Dedifferentiated amniotic fluid mesenchymal stem cell (primary cell): Measurements from ENCODE around the gene EIF1AD.
A peak's percentile ranks its signal among the peaks of the same experiment; 100 is the strongest.
"Not testable (repeated sequence)": the region's sequence is repeated elsewhere in the genome, so short reads cannot be mapped to it uniquely, and the experiment has no call there.

Experiments
- DNase-seq: peaks from one replicate; pipeline ENCODE4 v3.0.0-alpha.2; 2016; ENCODE audit errors: extremely low spot score

The EIF1AD gene

DNA sequence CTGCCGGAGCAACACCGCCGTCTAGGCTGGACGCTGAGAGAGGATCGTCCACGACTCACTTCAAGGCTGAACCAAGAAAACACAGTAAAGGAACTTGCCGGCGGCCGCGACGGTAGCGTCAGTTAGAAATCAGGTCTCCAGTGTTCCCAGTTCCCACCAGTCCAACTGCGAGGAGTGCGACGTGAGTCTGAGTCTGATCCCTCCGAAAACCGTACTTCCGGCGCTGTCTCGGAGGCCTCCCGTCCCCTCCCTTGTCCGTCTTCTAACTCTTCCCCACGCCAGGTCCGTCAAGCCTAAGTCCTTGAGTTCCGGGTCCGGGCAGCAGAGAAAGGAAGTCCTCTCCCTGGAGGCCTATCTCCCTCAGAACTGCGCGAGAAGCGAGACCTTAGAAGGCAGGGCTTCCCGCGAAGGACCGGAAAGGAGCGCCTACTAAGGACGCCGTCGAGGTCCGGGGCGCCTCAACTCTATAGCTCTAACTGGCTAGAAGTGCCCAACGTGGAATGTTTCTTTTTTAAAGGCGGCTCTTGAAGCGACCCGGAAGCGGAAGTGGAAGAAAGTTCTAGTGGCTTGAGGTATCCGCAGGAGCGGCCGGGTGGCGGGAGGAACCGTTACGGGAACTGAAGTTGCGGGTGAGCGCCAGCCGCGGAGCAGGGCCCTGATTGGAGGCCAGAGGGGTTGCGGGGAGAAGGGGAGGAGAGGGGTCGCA is at the start of gene EIF1AD, which contains the start of gene BANF1:
Gene EIF1AD, minus strand, starts transcription at position 216 of the 706 bp plus-strand sequence. CDS start 1,768 bp downstream, outside the sequence.
Gene BANF1, plus strand, starts transcription at position 562 of the 706 bp plus-strand sequence. CDS start 748 bp downstream, outside the sequence.
- DNase-seq: peak; percentile 97

- no peak for DNase-seq
Observed at GRCh38 chr11:66051371-66051765, 49.4 kb upstream of the EIF1AD start.

DNA sequence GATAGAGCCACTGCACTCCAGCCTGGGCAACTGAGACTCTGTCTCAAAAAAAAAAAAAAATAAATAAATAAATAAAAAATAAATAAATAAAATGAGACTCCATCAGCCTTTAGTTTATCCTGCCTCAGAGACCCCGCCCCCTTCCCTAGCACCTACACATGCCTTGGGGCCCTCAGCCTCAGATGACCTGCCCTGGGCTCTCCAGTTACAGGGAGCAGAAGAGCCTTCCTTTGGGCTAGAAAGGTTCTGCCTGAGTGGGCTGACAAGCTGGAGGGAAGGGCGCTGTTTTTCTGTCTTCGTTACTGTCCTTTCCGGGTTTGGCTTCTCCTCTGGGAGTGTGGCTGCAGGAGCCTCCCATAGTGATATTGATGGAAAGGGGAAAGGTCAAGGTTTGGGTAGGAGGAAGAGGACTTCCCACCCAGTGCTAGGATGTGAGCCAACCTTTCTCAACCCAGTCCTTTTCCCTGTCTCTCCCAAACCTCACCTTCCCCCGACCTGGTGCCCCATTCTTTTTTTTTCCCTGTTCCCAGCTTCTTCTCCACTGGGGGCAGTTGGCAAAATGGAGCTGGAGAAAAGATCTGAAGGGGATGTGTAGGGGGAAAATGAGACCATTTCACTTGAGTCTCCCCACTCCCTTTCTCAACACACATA is 48.7 kb upstream of the EIF1AD start:
- no peak for DNase-seq

GRCh38 chr11:66048547-66049323 is 46.8 kb upstream of the EIF1AD start, which contains the start of gene GAL3ST3:
GAL3ST3 (minus strand) TSS chr11:66049161; CDS start chr11:66045415, 3,746 bp downstream.
- DNase-seq: no peak

GRCh38 chr11:66047541-66048365 is 45.8 kb upstream of the EIF1AD start:
- no peak for DNase-seq

GRCh38 chr11:66046901-66047300 is 44.9 kb upstream of the EIF1AD start:
- DNase-seq: no peak

DNA sequence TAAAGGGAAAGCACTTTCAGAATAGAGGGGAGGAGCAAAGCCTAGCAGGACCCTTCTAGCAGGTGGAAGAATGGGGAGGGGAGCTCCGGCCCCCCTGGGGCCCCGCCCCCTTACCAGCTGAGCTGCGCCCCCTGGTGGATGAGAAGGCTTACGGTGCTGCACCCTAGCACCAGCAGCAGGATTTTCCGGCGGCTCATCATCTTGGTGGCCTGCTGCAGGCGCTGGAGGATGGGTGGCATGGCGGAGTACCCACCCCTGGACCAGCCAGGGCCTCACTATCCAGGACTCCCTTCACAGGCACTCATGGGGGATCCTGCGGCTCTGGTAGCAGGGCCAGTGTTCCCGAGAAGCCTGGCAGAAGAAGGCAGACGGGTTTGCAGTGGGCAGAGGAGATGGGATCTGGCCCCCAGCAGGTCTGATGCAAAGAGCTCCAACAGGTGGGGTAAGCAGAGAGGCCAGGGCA is 43.3 kb upstream of the EIF1AD start:
- DNase-seq: peak; percentile 79

DNA sequence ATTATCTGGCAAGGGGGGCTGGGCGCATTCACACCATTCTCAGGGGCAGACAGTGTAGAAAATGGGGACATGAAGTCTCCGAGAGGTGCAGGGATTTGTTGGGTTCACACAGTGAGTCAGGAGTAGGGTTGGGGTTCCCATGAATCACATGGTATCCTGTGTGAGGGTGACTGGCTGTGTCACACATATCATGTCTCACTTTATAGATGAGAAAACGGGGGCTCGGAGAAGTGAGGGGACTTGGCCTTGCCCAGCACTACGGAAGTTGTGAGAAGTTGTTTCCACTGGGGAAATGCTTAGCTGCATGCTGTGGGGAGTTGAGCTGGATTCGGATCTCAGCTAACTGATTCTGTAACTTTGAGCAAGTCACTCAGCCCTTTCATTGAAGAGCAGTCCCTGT is 42.8 kb upstream of the EIF1AD start:
- no peak for DNase-seq

- DNase-seq: no peak
Observed at GRCh38 chr11:66042996-66043906, 41.3 kb upstream of the EIF1AD start.

DNA sequence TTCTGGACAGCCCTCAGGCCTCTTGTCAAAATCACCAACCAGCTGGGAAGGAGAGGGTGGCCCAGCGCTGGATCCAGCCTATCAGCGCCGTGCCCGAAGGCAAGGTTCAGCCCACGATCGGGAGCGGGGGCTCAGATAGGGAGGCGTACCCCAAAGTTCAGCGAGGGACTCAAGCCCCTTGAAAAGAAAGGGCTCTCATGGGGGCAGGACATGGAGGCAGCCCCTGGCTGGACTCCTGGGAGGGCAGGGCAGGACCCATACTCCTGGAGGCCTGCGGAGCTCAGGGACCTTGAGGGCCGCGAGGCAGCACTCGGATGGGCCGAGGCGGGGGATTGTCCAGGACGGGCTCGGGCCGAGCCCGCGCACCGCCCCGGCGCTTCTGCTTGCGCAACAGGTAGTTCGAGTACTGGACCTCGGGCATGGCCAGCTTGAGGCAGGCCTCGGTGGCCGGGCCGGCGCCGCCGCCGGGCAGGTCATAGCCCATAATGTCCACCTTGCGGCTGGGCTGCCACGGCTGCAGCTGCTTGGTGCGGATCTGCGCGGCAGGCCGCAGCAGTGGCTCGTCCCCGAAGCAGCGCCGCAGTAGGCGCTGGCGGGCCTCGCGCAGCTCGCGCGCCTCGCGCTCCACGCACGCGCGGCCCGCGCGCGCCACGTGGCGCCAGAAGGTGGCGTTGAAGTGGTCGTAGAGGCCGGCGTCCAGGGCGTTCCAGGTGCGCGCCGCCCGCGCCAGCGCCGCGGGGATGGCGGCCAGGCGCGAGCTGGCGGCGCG is 40.5 kb upstream of the EIF1AD start:
- no peak for DNase-seq

- DNase-seq: no peak
Observed at GRCh38 chr11:66039765-66040164, 37.8 kb upstream of the EIF1AD start.

- DNase-seq: no peak
Observed at GRCh38 chr11:66037327-66037726, 35.4 kb upstream of the EIF1AD start.

DNA sequence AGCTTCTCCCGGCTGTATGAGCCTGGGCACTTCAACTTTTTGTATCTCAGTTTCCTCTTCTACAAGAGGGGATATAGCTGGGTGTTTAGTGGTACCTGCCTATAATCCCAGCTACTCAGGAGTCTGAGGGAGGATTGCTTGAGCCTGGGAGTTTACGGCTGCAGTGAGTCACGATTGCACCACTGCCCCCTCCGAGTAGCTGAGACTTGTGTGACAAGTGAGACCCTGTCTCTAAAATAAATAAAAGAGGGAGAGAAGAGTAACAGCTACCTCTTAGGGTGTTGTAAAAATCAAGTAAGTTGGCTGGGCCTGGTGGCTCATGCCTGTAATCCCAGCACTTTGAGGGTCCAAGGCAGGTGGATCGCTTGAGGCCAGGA is 34.4 kb upstream of the EIF1AD start:
- DNase-seq: no peak

- no peak for DNase-seq
Observed at GRCh38 chr11:66035653-66036333, 33.8 kb upstream of the EIF1AD start.

DNA sequence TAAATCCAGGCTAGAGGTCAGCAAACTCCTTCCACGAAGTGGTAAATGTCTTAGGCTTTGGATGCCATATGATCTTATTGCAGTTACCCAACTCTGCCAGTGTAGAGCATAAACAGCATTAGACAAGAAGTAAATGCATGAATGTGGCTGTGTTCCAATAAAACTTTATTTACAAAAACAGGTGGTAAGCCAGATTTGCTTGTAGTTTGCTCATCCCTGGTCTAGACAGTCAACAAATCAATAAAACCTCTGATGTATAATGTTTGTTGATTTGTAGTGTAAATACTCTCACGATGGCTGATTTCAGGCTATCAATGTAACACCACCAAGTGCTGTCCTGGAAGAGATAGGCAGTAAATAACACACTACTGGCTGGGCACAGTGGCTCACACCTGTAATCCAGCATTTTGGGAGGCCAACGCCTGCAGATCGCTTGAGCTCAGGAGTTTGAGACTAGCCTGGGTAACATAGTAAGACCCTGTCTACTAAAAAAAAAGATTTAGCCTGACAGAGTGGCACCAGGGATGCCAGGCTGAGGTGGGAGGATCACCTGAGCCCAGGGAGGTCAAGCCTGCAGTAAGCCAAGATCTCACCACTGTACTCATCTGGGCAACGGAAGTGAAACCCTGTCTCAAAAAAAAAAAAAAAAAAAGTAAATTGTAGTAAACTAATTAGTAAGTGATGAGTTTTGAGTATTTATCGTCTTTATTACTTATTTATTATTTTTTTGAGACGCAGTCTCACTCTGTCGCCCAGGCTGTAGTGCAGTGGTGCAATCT is 31.2 kb upstream of the EIF1AD start:
- no peak for DNase-seq

DNA sequence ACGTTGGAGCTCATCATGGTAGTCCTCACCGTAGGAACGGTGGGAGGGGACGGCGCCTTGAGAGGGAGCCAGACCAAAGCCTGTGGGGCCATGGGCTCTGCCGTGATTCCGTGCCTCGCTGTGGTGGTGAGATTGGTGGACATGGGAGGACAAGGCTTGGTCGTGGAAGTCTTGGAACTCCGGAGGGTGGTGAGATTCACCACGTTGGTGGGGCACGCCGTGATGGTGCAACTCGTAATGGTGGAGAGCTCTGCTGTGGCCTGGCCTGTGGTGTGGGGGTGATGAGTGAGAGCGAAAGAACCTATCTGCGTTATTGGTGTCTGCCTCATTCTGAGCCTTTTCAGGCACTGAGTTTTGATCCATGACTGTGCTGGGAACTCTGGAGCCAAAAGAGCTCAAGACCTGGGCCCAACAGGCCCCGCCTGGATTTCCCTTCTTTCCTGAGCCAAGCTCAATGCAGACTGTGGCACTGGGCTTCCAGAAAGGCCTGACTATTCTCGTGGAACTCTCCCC is 24.1 kb upstream of the EIF1AD start, which contains the start of gene CATSPER1:
Gene CATSPER1, minus strand, starts transcription at position 463 of the 513 bp plus-strand sequence. Its CDS starts 100 bp downstream, at position 363.
- DNase-seq: no peak

DNA sequence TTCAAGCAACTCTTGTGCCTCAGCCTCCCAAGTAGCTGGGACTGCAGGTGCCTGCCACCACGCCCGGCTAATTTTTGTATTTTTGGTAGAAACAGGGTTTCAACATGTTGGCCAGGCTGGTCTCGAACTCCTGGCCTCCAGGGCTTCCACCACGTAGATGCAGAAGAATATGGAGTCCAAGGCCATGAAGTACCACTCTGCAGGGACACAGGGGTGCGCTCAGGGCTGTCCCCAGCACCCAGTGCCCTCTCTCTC is 21.2 kb upstream of the EIF1AD start:
- DNase-seq: not testable (repeated sequence)
